ENCODE data around the gene IFT43.
"Not testable (repeated sequence)": the region's sequence is repeated elsewhere in the genome, so short reads cannot be mapped to it uniquely, and the experiment has no call there.

Gene IFT43

DNA sequence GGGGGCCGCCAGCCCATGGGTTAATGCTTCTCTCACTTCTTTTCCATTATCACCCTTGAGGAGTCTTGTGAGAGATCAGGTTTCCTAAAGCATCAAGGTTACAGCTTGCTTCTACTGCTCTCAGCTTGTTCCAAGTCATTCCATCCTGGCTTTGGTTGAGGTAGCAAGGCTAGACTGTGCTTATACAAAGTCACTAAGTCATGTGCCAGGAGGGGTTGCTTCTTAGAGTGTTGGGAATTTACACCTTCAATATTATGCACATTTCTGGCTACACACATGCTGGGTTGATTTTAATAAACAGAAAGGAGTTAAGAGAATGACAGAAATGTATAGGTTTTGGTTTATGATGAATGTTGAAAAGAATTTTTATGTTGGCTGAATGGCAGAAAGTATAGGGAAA is 21.8 kb downstream of the IFT43 start:
- no peak for ATAC-seq (replicated peaks; ENCODE audit: extremely low read depth, poor library complexity, severe bottlenecking)
- Mint-ChIP-seq H3K36me3 (ENCODE audit: insufficient read depth) (peaks cover 6% of the 10 kb centered on the region), H3K9me3 (peaks cover 11% of the 10 kb centered on the region), H3K27me3 (no peaks in the 10 kb centered on the region), H3K27ac (ENCODE audit: low read depth) (no peak overlapping the region), H3K4me3 (no peak overlapping the region), H3K4me1 (no peaks in the 10 kb centered on the region)
- no peak for DNase-seq (ENCODE audit: low spot score in 2 of 2)

DNA sequence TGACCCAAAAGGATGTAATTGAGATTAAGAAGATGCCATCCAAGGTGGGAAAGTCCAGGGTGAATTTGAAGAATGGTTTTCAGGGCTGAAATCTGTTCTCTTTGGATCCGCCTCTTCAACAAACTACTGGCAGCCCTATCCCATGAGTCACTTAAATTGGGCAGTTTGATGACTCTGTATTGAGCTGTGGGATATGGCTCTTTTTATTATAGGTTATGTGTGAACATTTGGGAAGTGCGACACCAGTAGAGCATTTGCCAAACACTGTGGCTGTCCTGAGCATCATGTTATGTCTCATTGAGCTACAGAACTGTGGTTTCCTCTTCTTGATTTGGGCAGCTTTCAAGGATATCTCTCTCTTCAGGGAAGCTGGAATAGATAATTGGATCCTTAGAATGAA is 22.3 kb downstream of the IFT43 start:
- H3K4me1 Mint-ChIP-seq = no peaks in the 10 kb centered on the region
- ATAC-seq (replicated peaks; ENCODE audit: extremely low read depth, poor library complexity, severe bottlenecking) (no peak), DNase-seq (ENCODE audit: low spot score in 2 of 2) (no peak)
- no peak overlapping the region for H3K4me3 Mint-ChIP-seq
- no peak overlapping the region for H3K27ac Mint-ChIP-seq (ENCODE audit: low read depth)
- H3K27me3 Mint-ChIP-seq = no peaks in the 10 kb centered on the region
- H3K9me3 Mint-ChIP-seq = peaks cover 11% of the 10 kb centered on the region
- peaks cover 8% of the 10 kb centered on the region for H3K36me3 Mint-ChIP-seq (ENCODE audit: insufficient read depth)

DNA sequence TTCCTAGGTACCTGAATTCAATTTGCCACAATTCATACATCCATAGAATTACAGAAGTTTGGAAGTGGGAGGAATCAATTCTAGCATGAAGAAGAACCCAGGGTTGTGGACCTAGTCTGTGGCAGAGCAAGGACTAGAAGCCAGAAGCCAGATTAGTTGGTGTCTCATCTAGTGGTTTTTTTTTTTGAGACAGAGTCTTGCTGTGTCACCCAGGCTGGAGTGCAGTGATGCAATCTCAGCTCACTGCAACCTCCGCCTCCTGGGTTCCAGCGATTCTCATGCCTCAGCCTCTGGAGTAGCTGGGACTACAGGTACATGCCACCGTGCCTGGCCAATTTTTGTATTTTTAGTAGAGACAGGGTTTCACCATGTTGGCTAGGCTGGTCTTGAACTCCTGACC is 24.1 kb downstream of the IFT43 start:
- not testable (repeated sequence) for H3K9me3 Mint-ChIP-seq; H3K4me3 Mint-ChIP-seq; H3K27ac Mint-ChIP-seq (ENCODE audit: low read depth); H3K4me1 Mint-ChIP-seq; DNase-seq (ENCODE audit: low spot score in 2 of 2); ATAC-seq (replicated peaks; ENCODE audit: extremely low read depth, poor library complexity, severe bottlenecking); H3K27me3 Mint-ChIP-seq
- peaks cover 12% of the 10 kb centered on the region for H3K36me3 Mint-ChIP-seq (ENCODE audit: insufficient read depth)

DNA sequence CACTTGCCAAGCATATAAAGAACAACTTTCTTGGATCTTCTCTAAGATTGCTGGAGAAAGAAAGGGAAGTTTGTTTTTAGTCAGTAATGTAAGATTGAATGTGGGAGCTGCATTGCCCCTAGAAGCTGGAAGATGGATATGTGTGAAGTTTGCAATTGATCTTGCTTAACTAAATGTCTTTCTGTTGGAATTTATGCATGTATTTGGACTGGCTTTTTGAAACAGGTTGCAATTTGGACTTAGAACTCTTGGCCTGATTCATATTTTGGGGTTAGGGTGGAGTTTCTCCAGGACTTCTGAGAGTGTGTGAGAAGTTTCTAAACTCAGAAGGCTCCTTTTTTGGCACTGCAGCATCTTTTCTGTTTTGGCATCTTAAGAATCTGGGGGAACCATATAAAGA is 26.4 kb downstream of the IFT43 start:
- Mint-ChIP-seq H3K27ac (ENCODE audit: low read depth) (no peak overlapping the region), H3K9me3 (no peaks in the 10 kb centered on the region), H3K36me3 (ENCODE audit: insufficient read depth) (peaks cover 12% of the 10 kb centered on the region), H3K4me3 (no peak overlapping the region), H3K4me1 (no peaks in the 10 kb centered on the region), H3K27me3 (no peaks in the 10 kb centered on the region)
- DNase-seq (ENCODE audit: low spot score in 2 of 2) (no peak), ATAC-seq (replicated peaks; ENCODE audit: extremely low read depth, poor library complexity, severe bottlenecking) (no peak)

DNA sequence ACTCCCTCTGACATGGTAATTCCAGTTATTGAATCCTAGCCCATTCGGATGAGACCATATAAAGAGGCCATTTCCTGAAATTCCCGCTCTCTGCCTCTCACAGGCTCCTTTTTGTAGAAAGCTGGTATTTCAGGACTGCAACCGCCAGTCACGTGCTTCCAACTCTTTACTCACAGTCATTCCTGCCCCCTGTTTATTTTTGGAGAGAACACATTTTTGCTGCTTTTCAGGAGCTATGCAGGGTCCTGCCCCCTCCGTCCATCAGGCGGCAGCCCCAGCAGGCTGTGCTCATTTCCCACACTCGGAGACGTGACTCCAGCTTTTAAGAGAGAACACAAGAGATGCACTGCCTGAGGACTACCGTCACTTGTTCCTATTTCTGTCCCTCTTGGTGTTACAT is 26.8 kb downstream of the IFT43 start:
- ATAC-seq (replicated peaks; ENCODE audit: extremely low read depth, poor library complexity, severe bottlenecking) = no peak
- no peak overlapping the region for H3K27ac Mint-ChIP-seq (ENCODE audit: low read depth)
- no peaks in the 10 kb centered on the region for H3K4me1 Mint-ChIP-seq
- no peaks in the 10 kb centered on the region for H3K27me3 Mint-ChIP-seq
- H3K4me3 Mint-ChIP-seq = no peak overlapping the region
- no peaks in the 10 kb centered on the region for H3K9me3 Mint-ChIP-seq
- peaks cover 12% of the 10 kb centered on the region for H3K36me3 Mint-ChIP-seq (ENCODE audit: insufficient read depth)
- no peak for DNase-seq (ENCODE audit: low spot score in 2 of 2)

DNA sequence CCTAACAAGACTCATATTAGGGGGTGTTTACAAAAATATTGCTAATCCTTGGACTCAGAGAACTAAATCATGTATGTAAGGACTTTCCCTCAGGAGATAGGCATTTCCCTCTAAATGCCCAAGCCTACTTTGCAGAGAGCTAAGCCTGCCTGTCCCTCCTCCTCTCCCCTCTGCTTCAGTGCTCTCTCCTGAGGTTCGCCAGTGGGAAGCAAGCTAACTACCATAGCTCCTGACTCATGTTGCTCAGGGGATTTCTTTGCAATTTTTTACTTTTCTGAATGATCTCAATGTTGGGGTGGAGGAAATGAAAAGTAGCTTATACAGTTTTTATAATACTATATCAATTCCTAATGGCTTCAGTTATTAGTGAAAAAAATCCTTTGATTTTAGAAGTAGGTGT is 29.6 kb downstream of the IFT43 start:
- H3K27me3 Mint-ChIP-seq = no peaks in the 10 kb centered on the region
- peaks cover 10% of the 10 kb centered on the region for H3K36me3 Mint-ChIP-seq (ENCODE audit: insufficient read depth)
- no peak overlapping the region for H3K27ac Mint-ChIP-seq (ENCODE audit: low read depth)
- no peak for DNase-seq (ENCODE audit: low spot score in 2 of 2)
- peaks cover 13% of the 10 kb centered on the region for H3K9me3 Mint-ChIP-seq
- no peaks in the 10 kb centered on the region for H3K4me1 Mint-ChIP-seq
- no peak for ATAC-seq (replicated peaks; ENCODE audit: extremely low read depth, poor library complexity, severe bottlenecking)
- no peak overlapping the region for H3K4me3 Mint-ChIP-seq

DNA sequence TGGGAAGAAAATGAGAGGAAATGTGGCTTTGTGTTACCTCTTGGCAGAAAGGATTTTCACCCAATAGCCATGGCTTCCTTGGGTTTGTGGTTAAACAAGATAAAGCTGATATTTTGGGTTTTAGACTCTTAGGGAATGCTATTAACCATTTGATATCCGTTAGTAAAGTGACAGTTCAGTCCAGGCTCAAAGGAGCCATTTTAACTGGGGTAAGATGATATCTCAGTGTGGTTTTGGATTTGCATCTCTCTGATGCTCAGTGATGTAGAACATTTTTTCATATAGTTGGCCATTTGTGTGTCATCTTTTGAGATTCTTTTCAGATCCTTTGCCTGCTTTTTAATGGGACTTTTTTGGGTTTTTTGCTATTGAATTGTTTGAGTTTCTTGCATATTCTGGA is 30.1 kb downstream of the IFT43 start:
- DNase-seq (ENCODE audit: low spot score in 2 of 2) = no peak
- Mint-ChIP-seq H3K4me1 (no peaks in the 10 kb centered on the region), H3K27me3 (no peaks in the 10 kb centered on the region), H3K27ac (ENCODE audit: low read depth) (no peak overlapping the region), H3K36me3 (ENCODE audit: insufficient read depth) (peaks cover 10% of the 10 kb centered on the region), H3K4me3 (no peak overlapping the region), H3K9me3 (peaks cover 16% of the 10 kb centered on the region)
- no peak for ATAC-seq (replicated peaks; ENCODE audit: extremely low read depth, poor library complexity, severe bottlenecking)

DNA sequence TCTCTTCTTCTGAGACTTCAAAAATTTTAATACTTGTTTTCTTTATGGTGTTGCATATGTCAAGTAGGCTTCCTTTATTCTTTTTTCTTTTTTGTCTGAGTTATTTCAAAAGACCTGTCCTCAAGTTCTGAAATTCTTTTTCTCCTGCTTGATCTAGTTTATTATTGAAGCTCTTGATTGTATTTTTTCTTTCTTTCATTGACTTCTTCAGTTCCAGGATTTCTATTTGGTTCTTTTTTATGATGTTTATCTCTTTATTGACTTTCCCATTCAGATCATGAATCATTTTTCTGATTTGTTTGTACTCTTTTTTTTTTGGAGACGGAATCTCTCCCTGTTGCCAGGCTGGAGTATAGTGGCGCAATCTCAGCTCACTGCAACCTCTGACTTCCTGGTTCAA is 34.1 kb downstream of the IFT43 start:
- H3K9me3 Mint-ChIP-seq = peaks cover 16% of the 10 kb centered on the region
- ATAC-seq (replicated peaks; ENCODE audit: extremely low read depth, poor library complexity, severe bottlenecking) (no peak), DNase-seq (ENCODE audit: low spot score in 2 of 2) (no peak)
- no peak overlapping the region for H3K4me3 Mint-ChIP-seq
- no peaks in the 10 kb centered on the region for H3K4me1 Mint-ChIP-seq
- H3K27ac Mint-ChIP-seq (ENCODE audit: low read depth) = no peak overlapping the region
- H3K27me3 Mint-ChIP-seq = no peaks in the 10 kb centered on the region
- peaks cover 8% of the 10 kb centered on the region for H3K36me3 Mint-ChIP-seq (ENCODE audit: insufficient read depth)

DNA sequence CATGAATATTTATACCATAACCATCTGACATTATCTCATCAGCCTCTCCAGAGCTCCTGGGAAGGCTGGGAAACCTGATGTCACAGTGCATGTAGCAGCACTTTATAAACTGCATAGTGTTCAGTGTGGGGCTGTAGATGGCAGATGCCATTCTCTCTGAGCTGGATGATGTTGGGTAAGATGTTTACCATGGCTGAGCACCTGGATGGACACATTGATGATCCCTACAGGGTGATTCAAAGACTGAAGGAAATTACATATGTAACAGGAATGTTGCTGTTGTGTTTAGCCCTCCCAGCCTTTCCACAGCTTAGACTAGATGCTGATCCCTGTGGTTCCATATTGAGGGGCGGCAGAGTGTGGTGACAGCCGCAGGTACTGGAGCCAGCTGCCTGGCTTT is 37.4 kb downstream of the IFT43 start:
- H3K27ac Mint-ChIP-seq (ENCODE audit: low read depth) = no peak overlapping the region
- peaks cover 5% of the 10 kb centered on the region for H3K36me3 Mint-ChIP-seq (ENCODE audit: insufficient read depth)
- H3K9me3 Mint-ChIP-seq = peaks cover 16% of the 10 kb centered on the region
- H3K4me1 Mint-ChIP-seq = no peaks in the 10 kb centered on the region
- ATAC-seq (replicated peaks; ENCODE audit: extremely low read depth, poor library complexity, severe bottlenecking) = no peak
- no peak overlapping the region for H3K4me3 Mint-ChIP-seq
- no peaks in the 10 kb centered on the region for H3K27me3 Mint-ChIP-seq
- no peak for DNase-seq (ENCODE audit: low spot score in 2 of 2)

DNA sequence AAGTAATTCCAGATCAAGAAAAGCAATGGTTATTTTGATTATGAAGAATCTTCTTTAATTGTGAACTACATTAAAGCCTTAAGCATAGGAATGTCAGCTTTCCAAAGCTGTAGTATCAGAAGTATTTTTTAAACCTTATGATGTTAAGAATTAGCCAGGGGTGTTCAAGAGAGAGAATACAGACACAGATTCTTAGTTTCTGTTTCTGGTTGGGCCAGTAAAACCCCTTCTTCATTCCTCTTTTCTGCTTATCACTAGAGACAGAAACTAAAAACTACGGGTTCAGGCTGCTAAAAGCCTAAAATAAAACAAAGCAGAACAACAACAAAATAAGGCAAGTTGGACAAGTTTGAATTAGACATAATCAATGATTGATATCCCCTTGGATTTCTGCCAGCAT is 38.2 kb downstream of the IFT43 start:
- DNase-seq (ENCODE audit: low spot score in 2 of 2) = no peak
- no peak overlapping the region for H3K27ac Mint-ChIP-seq (ENCODE audit: low read depth)
- peaks cover 16% of the 10 kb centered on the region for H3K9me3 Mint-ChIP-seq
- ATAC-seq (replicated peaks; ENCODE audit: extremely low read depth, poor library complexity, severe bottlenecking) = no peak
- H3K36me3 Mint-ChIP-seq (ENCODE audit: insufficient read depth) = peaks cover 5% of the 10 kb centered on the region
- no peak overlapping the region for H3K4me3 Mint-ChIP-seq
- no peaks in the 10 kb centered on the region for H3K4me1 Mint-ChIP-seq
- H3K27me3 Mint-ChIP-seq = no peaks in the 10 kb centered on the region

DNA sequence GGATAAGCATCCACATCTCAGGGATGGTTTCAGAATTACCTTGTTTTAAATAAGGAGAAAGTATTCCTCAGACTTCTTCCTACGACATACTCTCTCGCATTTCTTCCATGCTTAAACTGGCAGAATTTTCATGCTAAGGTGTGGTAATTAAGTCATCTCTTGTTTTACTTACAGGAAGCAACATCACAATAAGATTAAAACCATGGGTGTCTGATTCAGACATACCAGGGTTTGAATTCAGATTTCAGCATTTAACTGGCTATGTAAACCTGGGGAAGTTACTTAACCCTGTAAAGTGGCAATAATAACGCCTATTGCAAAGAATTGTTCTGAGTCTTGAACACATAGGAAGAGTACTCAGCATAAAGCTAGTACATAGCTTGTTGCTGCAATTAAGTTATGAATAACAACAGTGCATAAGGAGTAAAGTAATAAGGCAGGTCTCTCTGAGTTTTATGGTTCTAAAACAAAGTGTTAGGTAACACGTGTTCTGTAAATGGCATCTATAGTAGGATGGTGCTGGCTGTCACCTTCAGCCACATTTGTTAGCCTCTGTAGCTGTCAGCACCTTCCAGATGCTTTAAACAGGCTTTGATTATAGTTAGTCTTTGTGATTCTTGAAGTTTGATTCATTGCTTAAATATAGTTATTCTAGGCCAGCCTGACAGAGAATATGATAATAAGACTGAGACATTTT is 38.8 kb downstream of the IFT43 start:
- Mint-ChIP-seq H3K4me1 (no peaks in the 10 kb centered on the region), H3K36me3 (ENCODE audit: insufficient read depth) (peaks cover 5% of the 10 kb centered on the region), H3K27ac (ENCODE audit: low read depth) (no peak overlapping the region), H3K4me3 (no peak overlapping the region), H3K27me3 (no peaks in the 10 kb centered on the region), H3K9me3 (peaks cover 11% of the 10 kb centered on the region)
- ATAC-seq (replicated peaks; ENCODE audit: extremely low read depth, poor library complexity, severe bottlenecking) (no peak), DNase-seq (ENCODE audit: low spot score in 2 of 2) (no peak)

DNA sequence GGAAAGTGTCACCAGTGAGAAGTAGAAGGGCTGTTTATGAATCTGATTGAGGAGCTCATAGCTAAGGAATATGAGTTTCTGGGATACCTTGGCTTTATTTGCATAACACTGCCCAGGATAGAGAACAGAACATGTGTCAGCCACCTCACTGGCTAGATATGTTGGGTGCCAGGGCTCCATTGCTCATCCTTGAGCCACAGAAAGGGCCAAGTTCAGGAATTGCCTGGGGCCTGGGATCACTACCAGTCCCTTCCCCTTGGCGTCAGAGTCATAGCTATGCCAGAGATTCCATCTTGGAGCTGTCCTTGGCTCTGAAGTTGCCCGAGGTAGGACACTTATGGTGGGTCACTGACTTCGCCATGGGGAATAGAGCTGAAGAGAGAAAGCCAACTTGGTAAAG is 49.0 kb downstream of the IFT43 start:
- no peaks in the 10 kb centered on the region for H3K27me3 Mint-ChIP-seq
- no peak overlapping the region for H3K27ac Mint-ChIP-seq (ENCODE audit: low read depth)
- DNase-seq (ENCODE audit: low spot score in 2 of 2) (no peak), ATAC-seq (replicated peaks; ENCODE audit: extremely low read depth, poor library complexity, severe bottlenecking) (no peak)
- no peaks in the 10 kb centered on the region for H3K9me3 Mint-ChIP-seq
- no peaks in the 10 kb centered on the region for H3K36me3 Mint-ChIP-seq (ENCODE audit: insufficient read depth)
- H3K4me3 Mint-ChIP-seq = no peak overlapping the region
- no peaks in the 10 kb centered on the region for H3K4me1 Mint-ChIP-seq

DNA sequence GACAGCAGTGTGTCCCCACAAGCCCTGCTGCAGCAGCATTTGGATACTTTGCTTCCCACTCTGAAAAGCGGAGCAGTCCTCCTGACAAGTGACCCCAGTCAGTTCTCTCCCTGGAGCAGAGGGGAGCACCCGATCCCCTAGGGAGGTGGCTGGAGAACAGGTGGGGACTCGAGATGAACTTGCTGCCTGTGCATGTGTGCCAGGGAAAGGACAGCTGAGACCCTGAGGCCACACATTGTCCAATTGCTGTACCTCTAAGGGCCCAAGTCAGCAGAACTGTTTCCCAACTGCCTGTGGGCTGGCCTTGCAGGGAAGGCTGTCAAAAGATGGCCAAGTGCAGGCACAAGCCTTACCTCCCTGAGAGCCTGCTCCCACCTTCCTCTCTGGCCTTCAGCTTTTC is 55.1 kb downstream of the IFT43 start:
- H3K4me3 Mint-ChIP-seq = no peak overlapping the region
- H3K36me3 Mint-ChIP-seq (ENCODE audit: insufficient read depth) = peaks cover 3% of the 10 kb centered on the region
- H3K27me3 Mint-ChIP-seq = no peaks in the 10 kb centered on the region
- no peaks in the 10 kb centered on the region for H3K9me3 Mint-ChIP-seq
- no peaks in the 10 kb centered on the region for H3K4me1 Mint-ChIP-seq
- no peak for ATAC-seq (replicated peaks; ENCODE audit: extremely low read depth, poor library complexity, severe bottlenecking)
- no peak for DNase-seq (ENCODE audit: low spot score in 2 of 2)
- no peak overlapping the region for H3K27ac Mint-ChIP-seq (ENCODE audit: low read depth)

DNA sequence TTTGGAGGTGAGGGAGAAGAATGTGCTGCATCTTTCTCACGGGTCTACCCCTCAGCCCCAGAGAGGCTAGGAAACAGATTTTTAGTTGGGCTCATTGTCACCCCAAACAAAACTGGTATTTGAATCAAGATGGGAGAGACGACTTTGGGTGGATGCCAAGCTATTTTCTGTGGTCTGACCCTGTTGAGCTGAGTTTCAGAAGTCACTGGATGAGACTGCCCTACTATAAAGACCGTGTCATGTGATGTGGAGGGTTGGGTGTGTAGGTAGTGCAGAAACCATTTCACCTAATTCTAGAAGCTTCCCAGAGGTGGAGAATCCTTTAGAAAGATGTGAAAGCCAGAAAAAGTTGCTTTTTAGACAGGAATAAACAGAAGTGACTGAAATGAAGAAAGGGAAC is 60.2 kb downstream of the IFT43 start:
- no peaks in the 10 kb centered on the region for H3K9me3 Mint-ChIP-seq
- ATAC-seq (replicated peaks; ENCODE audit: extremely low read depth, poor library complexity, severe bottlenecking) = no peak
- DNase-seq (ENCODE audit: low spot score in 2 of 2) = no peak
- H3K36me3 Mint-ChIP-seq (ENCODE audit: insufficient read depth) = peaks cover 3% of the 10 kb centered on the region
- no peak overlapping the region for H3K27ac Mint-ChIP-seq (ENCODE audit: low read depth)
- no peak overlapping the region for H3K4me3 Mint-ChIP-seq
- H3K4me1 Mint-ChIP-seq = no peaks in the 10 kb centered on the region
- no peaks in the 10 kb centered on the region for H3K27me3 Mint-ChIP-seq

All from central memory CD8-positive, alpha-beta T cell (primary cell).